Transverse colon (tissue), 4 donors: ENCODE results near the gene AFF1. TPM values are rescaled to one million over a fixed set of nuclear protein-coding genes. Genes with fewer than 3 reads are reported as not detected.

Experiments used
- DNase-seq: peaks from one replicate; pipeline ENCODE4 v3.0.0-alpha.2; 2019
- H3K27ac ChIP-seq, 4 donors: fragments of 200-600 bp; sonication (generic); 2 replicates each; pipeline ENCODE4 v1.5.1; 2016 to 2018; ENCODE audit warnings: inconsistent platforms in 4 of 4
- H3K27me3 ChIP-seq: fragments of 200-600 bp; sonication (generic); 2 replicates; pipeline ENCODE4 v1.5.1; 2017; ENCODE audit warnings: inconsistent platforms
- H3K36me3 ChIP-seq, 4 donors: fragments of 200-600 bp; sonication (generic); 2 replicates each; pipeline ENCODE4 v1.5.1; 2017 to 2019; ENCODE audit warnings: inconsistent platforms in 4 of 4
- H3K4me1 ChIP-seq, 4 donors: fragments of 200-600 bp; sonication (generic); 2 replicates each; pipeline ENCODE4 v1.5.1; 2017 to 2020; ENCODE audit warnings: inconsistent platforms in 4 of 4
- H3K4me3 ChIP-seq, 4 donors: fragments of 200-600 bp; sonication (generic); 1 replicate in 1 of 4; 2 replicates in 3 of 4; pipeline versions ENCODE4 v1.5.1 to v1.6.1; 2017 to 2019; ENCODE audit warnings: inconsistent platforms in 4 of 4
- H3K9me3 ChIP-seq, 2 donors: fragments of 200-600 bp; sonication (generic); 2 replicates each; pipeline ENCODE4 v1.5.1; 2017 to 2019; ENCODE audit warnings: inconsistent platforms in 2 of 2
- EP300 ChIP-seq: sonication (generic); formaldehyde crosslinking; IDR thresholded peaks from one replicate; pipeline ENCODE4 v1.6.1; 2017; ENCODE audit warnings: antibody characterized with exemption, low read depth
- POLR2A ChIP-seq: fragments of 450-650 bp; IDR thresholded peaks from one replicate; pipeline ENCODE4 v1.6.1; 2016; ENCODE audit warnings: antibody characterized with exemption, mild to moderate bottlenecking, moderate library complexity
- POLR2AphosphoS5 ChIP-seq, 3 donors: sonication (generic); formaldehyde crosslinking; IDR thresholded peaks; one replicate each; pipeline ENCODE4 v1.6.1; 2016; ENCODE audit warnings: antibody characterized with exemption in 3 of 3
- WGBS, 2 donors: methylation state at CpG; one replicate each; pipeline ENCODE4 v1.1.5; 2018; ENCODE audit warnings: low coverage in 1 of 2; 5-methylcytosine and 5-hydroxymethylcytosine counted together
- in situ Hi-C, 4 donors: fragments of 200-750 bp; cut with MboI; loops; one replicate each; pipeline versions ENCODE4 v1.15.0 to v1.15.1; 2017; ENCODE audit warnings: low sequenced_read_pairs in 3 of 4, low pct_ligation_motif_present in 1 of 4, low pct_unique_long_range_greater_than_20kb in 1 of 4
- intact Hi-C: fragments of 100-400 bp; cut with DNase I; formaldehyde crosslinking; loops from one replicate; pipeline ENCODE4 v1.15.1; 2023; ENCODE audit warnings: low total_unique reads
- total RNA-seq, 4 donors: library from RNA; depleted of rRNA; stranded (reverse); fragments of >200 nt; gene quantifications; one replicate each; pipeline ENCODE4 v1.1.0, GENCODE V29; 2016
- TF ChIP-seq, protein P1 (sequence below), 5 experiments: fragments of 200-600 bp in 3 of 5; fragments of 450-650 bp in 2 of 5; sonication (generic) in 3 of 5; IDR thresholded peaks; 1 replicate in 2 of 5; 2 replicates in 3 of 5; pipeline ENCODE4 v1.5.1; 2016 to 2017; ENCODE audit warnings: antibody characterized with exemption in 5 of 5, inconsistent platforms in 3 of 5, mild to moderate bottlenecking in 2 of 5, moderate library complexity in 1 of 5

Gene AFF1
- total RNA-seq, 4 donors from 2014 or later, result 77.1 to 151 (median 97.0) TPM

DNA sequence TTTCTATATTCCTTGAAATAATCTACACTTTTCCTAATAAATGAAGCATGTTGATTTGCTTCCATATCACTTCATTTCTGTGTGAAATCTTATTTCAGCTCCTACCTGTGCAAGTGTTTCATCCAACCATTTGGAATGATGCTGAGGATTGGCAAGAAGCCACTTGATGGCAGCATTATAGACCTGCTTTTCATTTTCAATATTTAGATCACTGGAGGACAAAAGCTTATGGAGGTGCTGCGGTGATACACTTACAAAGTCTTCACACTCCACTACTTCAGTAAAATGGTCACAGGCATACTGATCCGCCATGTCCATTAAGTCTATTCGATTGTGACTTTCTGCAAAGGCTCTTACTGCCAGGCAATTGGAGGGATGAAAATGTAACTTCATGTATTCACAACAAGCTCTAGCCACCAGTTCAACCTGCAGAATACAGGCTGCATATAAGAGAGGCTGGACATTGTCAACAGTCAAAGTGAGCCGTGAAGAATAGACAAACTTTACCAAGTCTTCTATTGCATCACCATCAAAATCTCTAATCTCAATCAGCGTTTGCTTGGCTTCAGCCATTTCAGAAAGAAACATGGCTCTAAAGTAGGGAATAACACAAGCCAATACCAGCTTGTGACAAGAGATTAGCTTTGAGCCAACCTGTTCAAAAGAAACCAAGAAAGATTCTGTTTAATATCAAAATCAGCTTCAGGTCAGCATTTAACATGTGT, 250.5 kb downstream of the AFF1 start:
- no peaks in the 10 kb centered on the region for H3K36me3 ChIP-seq
- no peak overlapping the region for H3K4me3 ChIP-seq
- TF ChIP-seq EP300, result no peak
- no peak for TF ChIP-seq POLR2AphosphoS5 (IDR thresholded peaks at IDR 0.05)
- TF ChIP-seq, protein P1, sequence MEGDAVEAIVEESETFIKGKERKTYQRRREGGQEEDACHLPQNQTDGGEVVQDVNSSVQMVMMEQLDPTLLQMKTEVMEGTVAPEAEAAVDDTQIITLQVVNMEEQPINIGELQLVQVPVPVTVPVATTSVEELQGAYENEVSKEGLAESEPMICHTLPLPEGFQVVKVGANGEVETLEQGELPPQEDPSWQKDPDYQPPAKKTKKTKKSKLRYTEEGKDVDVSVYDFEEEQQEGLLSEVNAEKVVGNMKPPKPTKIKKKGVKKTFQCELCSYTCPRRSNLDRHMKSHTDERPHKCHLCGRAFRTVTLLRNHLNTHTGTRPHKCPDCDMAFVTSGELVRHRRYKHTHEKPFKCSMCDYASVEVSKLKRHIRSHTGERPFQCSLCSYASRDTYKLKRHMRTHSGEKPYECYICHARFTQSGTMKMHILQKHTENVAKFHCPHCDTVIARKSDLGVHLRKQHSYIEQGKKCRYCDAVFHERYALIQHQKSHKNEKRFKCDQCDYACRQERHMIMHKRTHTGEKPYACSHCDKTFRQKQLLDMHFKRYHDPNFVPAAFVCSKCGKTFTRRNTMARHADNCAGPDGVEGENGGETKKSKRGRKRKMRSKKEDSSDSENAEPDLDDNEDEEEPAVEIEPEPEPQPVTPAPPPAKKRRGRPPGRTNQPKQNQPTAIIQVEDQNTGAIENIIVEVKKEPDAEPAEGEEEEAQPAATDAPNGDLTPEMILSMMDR (IDR thresholded peaks at IDR 0.05), result no peak
- no peak for TF ChIP-seq POLR2A
- in situ Hi-C loops, result no loop called here
- DNase-seq, result no peak
- intact Hi-C loops, result no loop called here
- WGBS, 2 donors, result 96 to 98% methylated on average over 4 to 5 of the region's 5 CpGs
- H3K9me3 ChIP-seq, result no peaks in the 10 kb centered on the region
- H3K4me1 ChIP-seq, result no peaks in the 10 kb centered on the region
- H3K27ac ChIP-seq, result no peak overlapping the region
- no peaks in the 10 kb centered on the region for H3K27me3 ChIP-seq

DNA sequence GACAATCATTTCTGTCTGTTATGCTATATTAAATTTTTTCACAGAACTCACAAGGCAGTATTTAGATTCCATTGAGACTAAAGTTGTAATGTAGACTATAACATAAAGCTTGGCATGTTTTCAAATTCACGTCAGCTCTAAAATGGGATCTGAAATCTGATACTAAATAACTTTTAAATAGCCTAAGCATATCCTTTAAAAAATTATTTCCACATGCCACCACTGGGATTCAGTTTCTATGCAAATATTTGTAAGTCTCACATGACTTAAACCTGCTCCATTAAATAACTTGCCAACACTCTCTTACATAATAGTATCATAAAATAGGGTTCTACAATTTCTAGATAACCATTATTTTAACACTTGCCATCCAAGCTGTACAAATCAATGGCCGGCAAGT, 253.2 kb downstream of the AFF1 start:
- TF ChIP-seq, protein P1 (IDR thresholded peaks at IDR 0.05), result no peak
- TF ChIP-seq POLR2AphosphoS5 (IDR thresholded peaks at IDR 0.05), result no peak
- TF ChIP-seq POLR2A, result no peak
- no peak for TF ChIP-seq EP300
- WGBS, 2 donors, result 46 to 64% methylated on average over 2 of the region's 2 CpGs
- DNase-seq, result no peak
- Histone ChIP-seq H3K4me1 (no peaks in the 10 kb centered on the region), H3K36me3 (no peaks in the 10 kb centered on the region), H3K27ac (no peak overlapping the region), H3K9me3 (no peaks in the 10 kb centered on the region), H3K27me3 (no peaks in the 10 kb centered on the region), H3K4me3 (no peak overlapping the region)
- in situ Hi-C loops (no loop called here), intact Hi-C loops (no loop called here)

DNA sequence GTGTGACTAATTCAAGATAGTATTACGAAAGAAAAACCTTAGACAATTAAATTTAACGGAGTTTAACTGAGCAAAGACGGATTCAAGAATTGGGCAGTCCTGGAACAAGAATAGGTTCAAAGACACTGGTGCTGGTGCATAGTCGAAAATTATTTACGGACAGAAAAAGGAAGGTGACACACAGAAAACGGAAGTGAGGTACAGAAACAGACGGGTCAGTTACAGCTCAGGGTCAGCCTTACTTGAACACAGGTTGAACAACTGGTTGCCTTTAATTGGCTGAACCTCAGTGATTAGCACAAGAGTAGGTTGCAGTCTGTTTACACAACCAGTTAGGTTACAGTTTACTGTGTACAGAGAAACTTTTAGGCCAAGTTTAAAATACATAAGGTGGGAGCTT, 254.1 kb downstream of the AFF1 start:
- Histone ChIP-seq H3K27ac (no peak overlapping the region), H3K4me1 (no peaks in the 10 kb centered on the region), H3K4me3 (no peak overlapping the region), H3K27me3 (no peaks in the 10 kb centered on the region), H3K9me3 (no peaks in the 10 kb centered on the region), H3K36me3 (no peaks in the 10 kb centered on the region)
- TF ChIP-seq, protein P1 (IDR thresholded peaks at IDR 0.05), result no peak
- TF ChIP-seq POLR2A (no peak), EP300 (no peak)
- intact Hi-C loops (no loop called here), in situ Hi-C loops (no loop called here)
- DNase-seq, result no peak
- WGBS, 2 donors, result 90 to 96% methylated on average over 6 to 7 of the region's 7 CpGs

Other genes starting within 250 kb of the AFF1 start
- gene SLC10A6, start 85.6 kb upstream of the AFF1 start, total RNA-seq, result under 1 TPM in 1 of 4 donors, not detected in 3; 0.32 TPM
- under 1 TPM in 2 of 4 donors, not detected in 2; 0.27 to 0.32 TPM for gene C4orf36, start 42.6 kb upstream of the AFF1 start, total RNA-seq